Activated T-helper 1 cell treated with anti-CD3 and anti-CD28 coated beads, Interleukin-12 subunit alpha, Interleukin-12 subunit beta, Interleukin-2, Interleukin-4 antibody, amounts not matched to agents 30 ng/mL and 10 ng/mL and 1 ng/mL, durations not matched to agents 14 hours and 24 hours and 36 hours (primary cell): ENCODE measurements around the gene MAGI1. TPM values are rescaled to one million over a fixed set of nuclear protein-coding genes. Genes with fewer than 3 reads are reported as not detected.

Experiments used
- DNase-seq: peaks from one replicate; pipeline ENCODE4 v3.0.0; 2021; ENCODE audit warnings: low spot score
- H3K27ac Mint-ChIP-seq: one replicate; pipeline ENCODE4 v1.8.0; 2021; ENCODE audit warnings: mild to moderate bottlenecking, mixed read lengths
- H3K27me3 Mint-ChIP-seq: one replicate; pipeline ENCODE4 v1.8.0; 2022; ENCODE audit warnings: mild to moderate bottlenecking, moderate library complexity, mixed read lengths; ENCODE audit not compliant: insufficient read depth
- H3K36me3 Mint-ChIP-seq: one replicate; pipeline ENCODE4 v1.8.0; 2021; ENCODE audit warnings: low read depth, mixed read lengths
- H3K4me1 Mint-ChIP-seq: one replicate; pipeline ENCODE4 v1.8.0; 2021; ENCODE audit warnings: low read depth, mixed read lengths
- H3K4me3 Mint-ChIP-seq: one replicate; pipeline ENCODE4 v1.8.0; 2021; ENCODE audit warnings: mild to moderate bottlenecking, moderate library complexity, mixed read lengths
- H3K9me3 Mint-ChIP-seq: one replicate; pipeline ENCODE4 v1.8.0; 2021; ENCODE audit warnings: mixed read lengths
- intact Hi-C: fragments of 100-400 bp; cut with micrococcal nuclease; formaldehyde crosslinking; loops from one replicate; pipeline ENCODE4 v1.15.1; 2024
- total RNA-seq: library from RNA; stranded (reverse); gene quantifications from 2 replicates; pipeline ENCODE4 v1.2.3, GENCODE V29; 2022

The MAGI1 gene
- total RNA-seq, result 0.69 and 0.75 TPM in 2 replicates

DNA sequence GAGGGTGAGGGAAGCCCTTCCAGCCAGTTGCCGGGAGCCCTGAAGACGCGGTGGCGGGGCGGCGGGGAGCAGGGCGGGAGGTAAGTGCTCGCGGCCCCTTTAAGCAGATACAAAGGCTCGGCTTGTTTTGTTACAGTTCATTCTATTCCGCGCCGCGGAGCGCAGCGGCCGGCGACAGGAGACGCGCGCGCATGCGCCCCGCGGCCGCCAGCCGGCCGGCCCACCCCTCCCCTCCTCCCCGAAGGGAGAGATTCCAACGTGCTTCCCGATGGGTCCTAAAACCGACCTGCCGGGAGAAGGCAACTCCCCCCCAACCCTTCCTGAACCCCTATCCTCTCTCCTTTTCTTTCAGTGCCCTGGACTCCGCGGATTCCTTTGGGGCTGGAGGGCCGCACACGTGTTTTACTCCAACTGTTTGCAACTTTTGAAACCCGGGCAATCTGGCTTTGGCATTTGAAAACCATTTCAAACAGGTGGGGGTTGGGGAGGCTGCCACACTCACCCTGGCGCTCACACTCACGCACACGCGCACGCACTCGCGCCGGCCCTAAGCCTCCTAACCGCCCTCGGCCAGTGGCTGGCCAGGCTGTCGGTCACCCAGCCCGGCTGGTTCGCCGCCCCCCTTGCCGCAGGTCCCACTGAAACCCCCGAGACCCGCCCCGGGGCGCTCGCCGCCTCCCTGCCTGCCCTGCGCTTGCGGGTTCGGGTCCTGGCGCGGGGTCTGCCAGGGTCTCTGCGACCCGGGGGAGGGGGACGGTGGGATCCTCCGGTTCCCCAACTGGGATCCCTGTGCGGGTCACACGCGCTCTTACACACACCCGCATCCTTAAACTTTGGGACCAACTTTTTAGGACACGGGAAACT lies at the start of gene MAGI1:
TSS of gene MAGI1 (minus strand) at position 193 of the 864 bp plus-strand sequence. CDS start 610 bp downstream, outside the sequence.
- Mint-ChIP-seq H3K4me1 (peaks cover 8% of the 10 kb centered on the region), H3K4me3 (peak within 1 kb of the TSS; percentile 94), H3K27ac (peak within 1 kb of the TSS; percentile 75), H3K36me3 (peaks cover 2% of the 10 kb centered on the region), H3K27me3 (peaks cover 62% of the 10 kb centered on the region), H3K9me3 (no peaks in the 10 kb centered on the region)
- peak; percentile 12 for DNase-seq
- intact Hi-C loops, result loop anchor here (2.0 to 10.0 kb wide), 3 partner anchors 182 to 466 kb away; partner anchors contain the start of genes LRIG1 and SLC25A26

DNA sequence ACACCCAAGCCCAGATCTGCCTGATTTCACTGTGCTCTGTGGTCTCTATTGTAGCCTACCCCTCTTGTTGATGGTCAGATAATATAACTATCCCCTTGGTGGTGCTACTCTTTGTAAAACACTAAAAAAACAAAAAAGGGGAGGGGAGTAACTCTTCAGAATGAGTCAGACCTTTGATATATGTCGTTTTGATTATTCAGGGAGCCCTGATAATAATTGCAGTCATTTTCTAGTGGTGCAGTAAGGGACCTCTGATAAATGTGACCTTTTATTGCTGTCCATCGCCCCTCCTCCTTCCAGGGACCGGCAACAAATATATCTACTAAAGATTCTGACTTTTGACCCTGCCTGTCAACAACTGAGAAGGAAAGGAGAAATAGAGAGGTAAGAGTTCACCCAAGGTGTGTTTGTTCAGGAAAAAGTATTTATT lies 45.1 kb upstream of the MAGI1 start:
- Mint-ChIP-seq H3K9me3 (no peaks in the 10 kb centered on the region), H3K4me1 (no peaks in the 10 kb centered on the region), H3K27me3 (no peaks in the 10 kb centered on the region), H3K4me3 (no peak overlapping the region), H3K36me3 (no peaks in the 10 kb centered on the region), H3K27ac (no peak overlapping the region)
- no peak for DNase-seq
- intact Hi-C loops, result no loop called here

DNA sequence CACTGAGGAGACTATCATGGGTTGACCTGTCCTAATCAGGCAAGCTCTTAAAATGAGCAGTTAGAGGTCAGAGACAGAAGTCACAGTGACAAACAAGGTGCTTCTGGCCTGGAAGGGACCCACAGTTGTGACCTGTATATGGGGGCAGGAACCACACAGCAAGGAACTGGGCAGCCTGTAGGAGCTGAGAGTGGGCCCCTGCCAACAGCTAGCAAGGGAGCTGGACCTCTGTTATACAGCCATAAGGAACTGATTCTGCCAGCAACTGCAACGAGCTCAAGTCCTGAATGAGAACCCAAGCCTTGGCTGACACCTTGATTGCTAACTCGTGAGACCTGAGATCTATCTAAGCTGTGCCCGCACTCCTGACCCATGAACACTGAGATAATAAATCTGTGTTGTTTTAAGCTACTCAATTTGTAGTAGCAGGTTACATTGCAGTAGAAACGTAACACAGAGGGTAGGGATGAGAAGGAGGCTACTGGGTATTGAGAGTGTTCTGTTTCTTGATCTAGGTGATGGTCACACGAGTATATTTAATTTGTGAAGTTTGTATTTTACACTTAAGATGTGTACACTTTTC lies 44.5 kb upstream of the MAGI1 start:
- intact Hi-C loops, result no loop called here
- Mint-ChIP-seq H3K27me3 (no peaks in the 10 kb centered on the region), H3K27ac (no peak overlapping the region), H3K36me3 (no peaks in the 10 kb centered on the region), H3K9me3 (no peaks in the 10 kb centered on the region), H3K4me1 (no peaks in the 10 kb centered on the region), H3K4me3 (no peak overlapping the region)
- no peak for DNase-seq

DNA sequence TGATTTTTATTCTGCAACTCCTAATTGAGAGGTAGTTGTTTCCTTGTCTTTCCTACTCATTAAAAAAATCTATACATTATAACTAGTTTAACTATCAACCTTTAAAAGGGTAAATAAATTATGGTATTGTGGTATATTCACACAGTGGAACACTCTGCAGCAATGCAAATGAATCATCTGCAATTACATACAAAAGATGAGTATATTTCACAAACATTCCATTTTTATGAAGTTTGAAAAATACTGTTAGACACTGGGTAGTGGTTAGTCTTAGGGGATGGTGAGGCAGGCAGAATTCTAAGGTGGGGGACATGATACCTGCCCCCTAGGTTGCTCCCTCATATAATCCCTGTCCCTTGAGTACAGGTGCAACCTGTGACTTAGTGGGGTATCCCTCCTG lies 44.0 kb upstream of the MAGI1 start:
- Mint-ChIP-seq H3K9me3 (no peaks in the 10 kb centered on the region), H3K4me1 (no peaks in the 10 kb centered on the region), H3K4me3 (no peak overlapping the region), H3K36me3 (no peaks in the 10 kb centered on the region), H3K27me3 (no peaks in the 10 kb centered on the region), H3K27ac (no peak overlapping the region)
- no peak for DNase-seq
- intact Hi-C loops, result no loop called here

DNA sequence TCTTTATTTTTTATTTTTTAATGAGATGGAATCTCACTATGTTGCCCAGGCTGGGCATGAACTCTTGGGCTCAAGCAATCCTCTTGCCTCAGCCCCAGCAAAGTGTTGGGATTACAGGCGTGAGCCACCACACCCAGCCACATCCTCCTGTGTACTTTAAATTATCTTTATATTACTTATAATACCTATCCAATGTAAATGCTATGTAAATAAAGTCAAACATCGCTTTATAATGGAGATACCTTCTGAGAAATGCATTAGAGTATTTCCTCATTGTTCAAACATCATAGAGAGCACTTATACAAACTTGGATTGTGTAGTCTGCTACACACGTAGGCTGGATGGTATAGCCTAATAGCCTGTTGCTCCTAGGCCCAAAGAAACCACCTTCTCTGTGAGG lies 41.4 kb upstream of the MAGI1 start:
- DNase-seq, result no peak
- intact Hi-C loops, result no loop called here
- no peaks in the 10 kb centered on the region for H3K9me3 Mint-ChIP-seq
- no peaks in the 10 kb centered on the region for H3K36me3 Mint-ChIP-seq
- no peaks in the 10 kb centered on the region for H3K27me3 Mint-ChIP-seq
- no peaks in the 10 kb centered on the region for H3K4me1 Mint-ChIP-seq
- no peak overlapping the region for H3K27ac Mint-ChIP-seq
- H3K4me3 Mint-ChIP-seq, result no peak overlapping the region

DNA sequence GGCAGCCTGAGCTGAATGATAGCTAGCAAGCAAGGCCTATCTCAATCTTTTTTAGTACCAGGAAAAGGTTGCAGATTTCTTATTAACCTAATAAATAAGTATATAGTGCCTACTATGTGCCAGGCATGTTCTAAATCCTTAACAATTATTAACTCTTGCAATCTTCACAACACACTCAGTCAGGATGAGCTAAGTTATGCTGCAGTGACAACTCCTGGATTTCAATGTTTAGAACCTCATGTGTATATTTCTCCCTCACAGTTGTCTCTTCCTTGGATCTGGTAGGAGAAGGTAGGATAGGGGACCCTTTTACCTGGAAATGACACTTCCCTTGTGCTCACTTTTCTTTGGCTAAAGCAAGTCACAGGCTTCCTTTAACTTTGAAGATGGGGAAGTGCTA lies 39.3 kb upstream of the MAGI1 start:
- Mint-ChIP-seq H3K27ac (no peak overlapping the region), H3K4me3 (no peak overlapping the region), H3K4me1 (no peaks in the 10 kb centered on the region), H3K36me3 (no peaks in the 10 kb centered on the region), H3K27me3 (no peaks in the 10 kb centered on the region), H3K9me3 (no peaks in the 10 kb centered on the region)
- intact Hi-C loops, result no loop called here
- no peak for DNase-seq

DNA sequence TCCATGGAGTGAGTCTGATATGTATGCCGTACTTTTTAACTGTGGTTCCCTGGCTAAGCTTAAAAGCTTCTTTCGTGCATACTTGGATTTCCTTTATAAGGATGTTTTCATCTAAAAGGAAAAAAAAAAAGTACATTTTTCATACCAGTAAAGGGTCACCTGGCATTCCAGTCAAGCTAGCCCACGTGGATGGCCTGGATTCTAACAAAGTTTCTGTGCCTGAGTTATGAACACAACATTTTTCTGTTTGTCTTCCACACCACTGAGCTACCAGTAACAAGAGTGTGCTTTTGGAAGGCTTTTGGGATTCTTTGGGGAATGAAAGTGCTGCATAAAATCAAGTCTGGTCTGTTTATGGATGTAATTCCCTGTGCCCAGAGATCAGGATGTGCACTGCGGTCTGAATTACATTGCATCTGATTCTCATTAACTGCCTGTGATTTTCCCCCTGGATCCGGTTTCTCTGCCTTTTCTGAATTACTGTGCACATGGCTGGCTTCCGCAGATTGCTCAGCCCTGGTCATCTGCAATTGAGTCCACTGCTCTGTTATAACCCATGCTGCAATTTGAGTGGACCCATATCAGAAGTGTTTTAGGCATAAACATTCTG lies 38.2 kb upstream of the MAGI1 start:
- DNase-seq, result no peak
- Mint-ChIP-seq H3K4me1 (no peaks in the 10 kb centered on the region), H3K27me3 (no peaks in the 10 kb centered on the region), H3K27ac (no peak overlapping the region), H3K36me3 (no peaks in the 10 kb centered on the region), H3K9me3 (no peaks in the 10 kb centered on the region), H3K4me3 (no peak overlapping the region)
- intact Hi-C loops, result no loop called here

DNA sequence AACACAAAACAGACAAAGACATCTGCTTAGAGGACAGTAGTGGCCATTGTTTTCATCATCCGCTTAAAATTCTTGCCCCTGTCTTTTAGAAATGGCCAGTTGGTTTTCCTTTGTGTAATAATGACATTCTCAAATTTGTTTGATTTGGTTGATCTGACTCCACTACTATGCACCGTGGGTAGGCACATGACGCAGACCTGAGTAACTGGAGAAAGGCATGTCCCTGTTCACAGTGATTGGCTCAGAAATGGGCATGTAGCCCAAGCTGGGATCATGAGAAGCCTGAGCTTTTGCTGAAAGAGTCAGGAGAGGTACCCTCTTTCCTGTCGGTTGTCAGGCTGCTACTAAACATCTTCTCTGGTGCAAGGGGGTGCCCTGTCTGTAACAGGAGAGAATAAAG lies 36.6 kb upstream of the MAGI1 start:
- no peak overlapping the region for H3K27ac Mint-ChIP-seq
- no peak for DNase-seq
- intact Hi-C loops, result no loop called here
- H3K9me3 Mint-ChIP-seq, result no peaks in the 10 kb centered on the region
- H3K4me1 Mint-ChIP-seq, result no peaks in the 10 kb centered on the region
- no peaks in the 10 kb centered on the region for H3K27me3 Mint-ChIP-seq
- H3K36me3 Mint-ChIP-seq, result no peaks in the 10 kb centered on the region
- no peak overlapping the region for H3K4me3 Mint-ChIP-seq

DNA sequence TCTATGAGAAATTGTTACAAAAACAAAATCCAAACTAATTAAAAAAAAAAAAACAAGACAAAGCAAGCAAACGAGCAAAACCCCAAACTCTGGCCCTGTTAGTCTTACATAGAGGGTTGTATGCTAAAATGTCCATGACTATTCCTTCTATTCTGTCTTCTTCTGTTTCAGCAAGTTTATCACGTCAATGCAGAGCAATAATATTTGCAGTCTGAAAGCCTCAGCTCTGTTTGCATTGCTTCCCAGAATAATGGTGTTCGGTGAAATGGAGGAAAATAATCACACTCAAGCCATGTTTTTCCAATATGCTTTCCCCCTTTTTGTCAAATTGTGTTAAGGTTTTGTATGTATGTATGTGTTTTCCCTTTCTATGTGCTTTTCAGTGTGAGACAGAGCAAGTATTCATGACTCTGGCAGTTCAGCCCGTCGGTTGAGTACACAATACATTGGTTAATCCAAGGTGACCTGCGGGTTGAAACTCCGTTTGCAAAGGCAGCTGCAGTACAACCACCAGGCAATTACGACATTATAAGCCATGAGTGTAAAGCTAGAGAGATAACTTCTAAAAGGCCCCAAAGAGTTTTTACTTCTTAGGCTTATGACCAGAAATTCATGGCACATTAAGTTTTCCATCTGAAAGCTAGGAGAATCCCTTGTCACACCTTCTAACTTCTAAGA lies 34.9 kb upstream of the MAGI1 start:
- no peak overlapping the region for H3K4me3 Mint-ChIP-seq
- H3K9me3 Mint-ChIP-seq, result no peaks in the 10 kb centered on the region
- H3K36me3 Mint-ChIP-seq, result no peaks in the 10 kb centered on the region
- no peak overlapping the region for H3K27ac Mint-ChIP-seq
- no peak for DNase-seq
- intact Hi-C loops, result no loop called here
- H3K4me1 Mint-ChIP-seq, result no peaks in the 10 kb centered on the region
- H3K27me3 Mint-ChIP-seq, result no peaks in the 10 kb centered on the region

DNA sequence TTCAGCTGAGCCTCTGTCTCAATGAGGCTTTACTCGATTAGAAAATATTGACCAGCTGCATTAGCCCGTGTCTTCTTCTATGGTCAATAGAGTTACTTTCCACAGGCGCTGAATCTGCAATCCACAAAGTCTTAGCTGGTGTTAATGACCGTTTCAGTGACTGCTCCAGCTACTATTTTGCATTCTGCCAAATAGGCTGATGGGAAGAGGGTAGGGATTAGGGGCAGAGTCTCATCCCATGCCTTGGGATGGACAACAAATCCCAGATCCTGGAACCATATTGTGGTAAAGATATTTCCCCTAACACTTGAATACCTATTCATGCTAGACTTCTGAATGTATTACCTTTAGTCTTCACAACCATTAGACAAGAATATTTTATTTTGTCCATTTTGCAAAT lies 29.5 kb upstream of the MAGI1 start:
- intact Hi-C loops, result no loop called here
- Mint-ChIP-seq H3K4me1 (no peaks in the 10 kb centered on the region), H3K36me3 (no peaks in the 10 kb centered on the region), H3K27me3 (no peaks in the 10 kb centered on the region), H3K4me3 (no peak overlapping the region), H3K27ac (no peak overlapping the region), H3K9me3 (no peaks in the 10 kb centered on the region)
- DNase-seq, result no peak

DNA sequence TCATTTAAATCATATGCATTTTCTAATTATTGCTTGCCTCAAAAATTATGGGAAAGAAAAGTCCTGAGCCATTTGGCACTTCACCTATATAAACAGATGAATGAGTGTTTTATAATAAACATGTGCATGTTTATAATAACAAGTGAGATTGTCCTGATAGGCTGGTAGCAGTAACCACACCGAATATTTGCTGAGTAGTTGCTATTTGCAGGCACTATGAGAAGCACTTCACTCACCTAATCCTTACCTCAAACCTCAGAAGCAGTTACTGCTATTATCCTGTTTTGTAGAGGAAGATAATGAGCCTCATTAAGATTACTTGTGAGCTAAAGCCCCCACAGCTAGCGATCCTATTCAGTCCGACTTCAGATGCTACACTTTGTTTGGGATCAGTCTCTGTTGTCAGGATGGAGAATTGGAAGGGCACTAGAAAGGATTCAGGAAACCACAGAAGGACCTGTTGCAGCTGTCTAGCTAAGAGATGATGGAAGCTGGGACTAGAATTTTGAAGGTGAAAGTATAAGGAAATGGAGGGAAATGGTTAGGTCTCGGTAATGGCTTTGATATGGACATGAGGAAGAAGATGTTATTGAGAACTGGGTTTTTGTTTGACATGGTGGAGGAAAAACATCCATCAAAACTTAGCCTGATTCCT lies 28.4 kb upstream of the MAGI1 start:
- intact Hi-C loops, result no loop called here
- Mint-ChIP-seq H3K9me3 (no peaks in the 10 kb centered on the region), H3K4me1 (no peaks in the 10 kb centered on the region), H3K4me3 (no peak overlapping the region), H3K27me3 (no peaks in the 10 kb centered on the region), H3K27ac (no peak overlapping the region), H3K36me3 (no peaks in the 10 kb centered on the region)
- no peak for DNase-seq

DNA sequence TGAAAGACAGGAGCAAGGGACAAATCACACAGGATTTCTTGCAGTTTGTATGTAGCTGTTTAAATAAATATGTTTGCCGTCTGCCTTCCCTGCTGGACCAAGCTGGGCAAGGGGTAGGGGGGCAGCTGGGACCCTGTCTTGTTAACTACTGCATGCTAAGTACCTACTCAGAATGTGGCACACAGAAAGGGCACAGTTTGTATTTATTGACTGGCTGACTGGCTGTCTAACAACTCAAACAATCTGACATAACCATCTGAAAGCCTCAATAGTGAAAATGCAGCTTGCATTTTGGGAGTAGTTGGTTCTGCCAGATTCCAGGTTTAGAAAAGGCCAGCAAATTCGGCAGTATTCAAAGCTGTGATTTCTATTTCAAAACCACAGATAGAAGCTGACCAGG lies 16.6 kb upstream of the MAGI1 start:
- DNase-seq, result no peak
- H3K4me3 Mint-ChIP-seq, result no peak overlapping the region
- no peak overlapping the region for H3K27ac Mint-ChIP-seq
- peaks cover 1% of the 10 kb centered on the region for H3K27me3 Mint-ChIP-seq
- intact Hi-C loops, result no loop called here
- H3K4me1 Mint-ChIP-seq, result no peaks in the 10 kb centered on the region
- no peaks in the 10 kb centered on the region for H3K9me3 Mint-ChIP-seq
- H3K36me3 Mint-ChIP-seq, result no peaks in the 10 kb centered on the region
